Stimulated activated CD8-positive, alpha-beta memory T cell treated with anti-CD3 and anti-CD28 coated beads, Interleukin-12 subunit alpha, Interleukin-12 subunit beta, amount 100 ng/mL, for 24 hours (primary cell): ENCODE data around the gene LZTR1.
"Not testable (repeated sequence)": the region's sequence is repeated elsewhere in the genome, so short reads cannot be mapped to it uniquely, and the experiment has no call there.

Experiments used
- DNase-seq: peaks from one replicate; pipeline ENCODE4 v3.0.0-alpha.2; 2020; ENCODE audit errors: extremely low read depth

LZTR1 gene

DNA sequence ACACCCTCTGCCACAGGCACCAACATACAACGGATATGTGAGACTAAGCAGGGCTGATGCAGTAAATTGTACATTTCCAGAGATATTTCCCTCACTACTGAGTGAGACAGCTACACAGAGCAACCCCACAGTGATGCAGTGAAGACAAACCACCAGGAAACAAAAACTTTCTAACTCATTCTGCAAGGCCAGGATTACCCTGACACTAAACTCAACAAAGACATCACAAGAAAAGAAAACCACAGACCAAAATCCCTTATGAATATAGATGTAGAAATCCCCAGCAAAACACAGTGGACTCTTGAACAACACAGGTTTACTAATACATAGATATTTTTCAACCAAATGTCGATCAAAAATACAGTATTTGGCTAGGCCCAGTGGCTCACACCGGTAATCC is 51.8 kb downstream of the LZTR1 start:
- DNase-seq = no peak

DNA sequence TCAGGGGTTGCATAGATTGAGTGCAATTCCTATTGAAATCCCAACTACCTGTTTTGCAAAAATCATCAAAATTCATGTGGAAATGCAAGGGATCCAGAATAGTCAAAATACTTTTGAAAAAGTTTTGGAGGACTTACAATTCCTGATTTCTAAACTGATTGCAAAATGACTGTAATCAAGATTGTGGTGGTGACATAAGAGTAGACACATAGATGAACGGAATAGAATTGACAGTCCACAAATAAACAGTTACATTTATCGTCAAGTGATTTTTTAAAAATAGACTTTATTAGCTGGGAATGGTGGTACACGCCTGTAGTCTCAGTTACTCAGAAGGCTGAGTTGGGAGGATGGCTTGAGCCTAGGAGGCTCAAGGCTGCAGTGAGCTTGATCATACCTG is 52.9 kb downstream of the LZTR1 start:
- no peak for DNase-seq

DNA sequence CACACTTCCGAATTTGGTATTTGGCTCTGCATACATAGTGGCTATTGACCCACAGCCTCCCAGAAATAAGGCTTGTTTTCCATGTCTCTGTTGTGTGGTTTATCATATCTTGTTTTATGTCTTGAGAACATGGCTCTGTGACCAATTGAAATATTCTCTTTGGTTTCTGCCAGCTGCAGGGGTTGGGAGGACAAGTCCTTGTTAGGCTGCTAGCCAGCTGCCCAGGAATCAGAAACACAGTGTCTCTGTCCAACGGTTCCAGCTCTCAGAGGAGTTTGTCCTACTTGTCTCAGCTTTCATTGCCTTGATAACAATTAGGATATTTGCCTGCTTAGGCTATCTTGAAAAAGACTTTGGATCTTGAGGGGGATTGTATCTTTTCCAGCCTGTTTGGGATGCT is 56.3 kb downstream of the LZTR1 start:
- DNase-seq = no peak

DNA sequence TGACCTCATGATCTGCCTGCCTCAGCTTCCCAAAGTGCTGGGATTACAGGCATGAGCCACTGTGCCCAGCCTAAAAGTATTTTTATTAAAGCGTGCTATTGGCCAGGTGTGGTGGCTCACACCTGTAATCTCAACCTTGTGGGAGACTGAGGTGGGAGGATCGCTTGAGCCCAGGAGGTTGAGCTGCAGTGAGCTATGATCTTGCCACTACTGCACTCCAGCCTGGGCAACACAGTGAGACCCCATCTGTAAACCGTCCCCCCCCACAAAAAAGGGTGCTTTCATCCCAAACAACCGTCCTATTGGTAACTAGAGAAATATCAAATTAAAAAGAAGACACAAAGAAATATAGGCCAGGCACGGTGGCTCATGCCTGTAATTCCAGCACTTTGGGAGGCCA is 57.1 kb downstream of the LZTR1 start:
- DNase-seq = not testable (repeated sequence)

DNA sequence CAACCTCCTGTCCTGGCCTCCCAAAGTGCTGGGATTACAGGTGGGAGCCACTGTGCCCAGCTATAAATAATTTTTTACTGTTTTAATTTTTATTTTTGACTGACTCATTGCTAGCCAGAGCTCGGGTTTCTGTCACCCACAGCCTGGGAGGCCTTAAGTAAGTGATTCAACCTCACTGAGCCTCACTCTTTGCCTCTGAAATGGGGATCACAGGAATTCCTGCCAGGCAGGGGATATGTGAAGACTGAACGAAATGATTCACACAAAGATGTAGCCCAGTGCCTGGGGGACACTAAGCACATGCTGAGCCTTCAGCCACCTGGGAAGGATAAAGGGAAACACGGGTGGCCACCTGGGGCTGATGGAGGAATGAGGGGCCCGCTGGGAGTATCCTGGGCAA is 59.8 kb downstream of the LZTR1 start:
- DNase-seq = no peak

DNA sequence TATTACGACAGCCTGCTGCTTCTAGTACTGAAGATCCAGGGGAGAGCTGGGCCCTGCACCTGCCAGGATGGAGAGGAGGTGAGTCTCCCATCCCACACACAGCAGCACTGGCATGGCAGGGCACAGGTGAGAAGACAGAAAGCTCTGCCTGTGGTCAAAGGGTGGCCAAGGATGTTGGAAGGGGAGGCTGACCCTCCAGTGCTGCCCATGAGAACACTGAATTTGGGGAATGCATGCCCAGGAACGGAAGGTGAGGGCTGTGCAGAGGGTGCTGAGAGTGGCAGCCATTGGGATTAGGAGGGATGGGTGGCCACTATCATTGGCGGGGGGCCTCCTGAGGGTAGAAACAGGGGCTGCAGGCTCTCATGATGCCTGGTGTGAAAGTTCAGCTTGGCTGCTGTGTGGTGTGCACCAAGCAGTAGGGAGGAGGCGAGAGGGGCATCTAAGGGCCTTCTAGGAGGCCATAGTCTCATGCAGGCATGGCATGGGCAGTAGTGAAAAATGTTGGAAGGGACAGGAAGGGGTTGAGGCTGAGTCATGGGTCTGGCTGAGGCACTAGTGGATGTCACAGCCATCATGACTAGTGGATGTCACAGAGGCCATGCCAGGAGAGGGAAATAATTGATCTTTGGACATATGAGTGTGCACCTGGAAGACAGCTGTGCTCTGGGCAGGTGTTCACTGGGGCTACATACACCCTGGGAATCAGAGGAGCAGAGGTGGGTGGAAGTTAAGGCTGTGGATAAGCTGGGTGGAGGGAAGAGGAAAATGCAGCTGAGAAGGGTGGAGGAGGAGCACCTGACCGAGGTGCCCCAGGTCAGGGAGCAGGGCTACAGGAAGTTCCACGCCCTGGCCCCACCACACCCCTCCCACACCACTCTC is 61.1 kb downstream of the LZTR1 start:
- DNase-seq = no peak

DNA sequence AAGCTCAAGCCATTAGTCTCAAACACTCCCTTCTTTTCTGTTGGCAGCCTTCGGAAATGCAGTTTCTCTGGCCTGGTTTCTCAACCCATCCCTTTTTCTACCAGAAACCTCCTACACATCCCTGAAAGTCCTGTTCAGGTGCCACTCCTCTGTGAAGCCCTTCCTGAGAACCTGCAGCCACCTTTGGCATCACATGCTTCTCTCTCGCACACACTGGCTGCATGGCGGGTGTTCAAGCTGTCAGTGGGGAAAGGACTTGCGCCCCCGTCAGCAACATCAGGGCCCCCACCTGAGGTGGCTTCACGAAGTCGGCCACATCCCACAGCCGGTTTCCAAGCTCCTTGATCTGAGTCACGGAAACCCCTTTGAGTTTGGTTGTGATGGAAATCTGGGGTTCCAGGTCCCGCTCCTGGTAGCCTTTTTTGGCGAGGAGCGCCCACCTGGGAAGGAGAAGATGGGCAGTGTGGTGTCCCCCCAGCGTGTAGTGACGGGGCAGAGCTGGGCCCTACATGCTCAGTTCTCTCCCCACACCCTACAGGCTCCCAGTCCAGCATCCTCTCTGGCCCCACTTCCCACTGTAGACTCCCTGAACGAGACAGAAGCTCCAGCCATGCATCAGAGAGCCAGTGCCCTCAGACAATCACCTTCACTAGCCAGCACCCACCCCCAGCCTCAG is 61.9 kb downstream of the LZTR1 start:
- no peak for DNase-seq

DNA sequence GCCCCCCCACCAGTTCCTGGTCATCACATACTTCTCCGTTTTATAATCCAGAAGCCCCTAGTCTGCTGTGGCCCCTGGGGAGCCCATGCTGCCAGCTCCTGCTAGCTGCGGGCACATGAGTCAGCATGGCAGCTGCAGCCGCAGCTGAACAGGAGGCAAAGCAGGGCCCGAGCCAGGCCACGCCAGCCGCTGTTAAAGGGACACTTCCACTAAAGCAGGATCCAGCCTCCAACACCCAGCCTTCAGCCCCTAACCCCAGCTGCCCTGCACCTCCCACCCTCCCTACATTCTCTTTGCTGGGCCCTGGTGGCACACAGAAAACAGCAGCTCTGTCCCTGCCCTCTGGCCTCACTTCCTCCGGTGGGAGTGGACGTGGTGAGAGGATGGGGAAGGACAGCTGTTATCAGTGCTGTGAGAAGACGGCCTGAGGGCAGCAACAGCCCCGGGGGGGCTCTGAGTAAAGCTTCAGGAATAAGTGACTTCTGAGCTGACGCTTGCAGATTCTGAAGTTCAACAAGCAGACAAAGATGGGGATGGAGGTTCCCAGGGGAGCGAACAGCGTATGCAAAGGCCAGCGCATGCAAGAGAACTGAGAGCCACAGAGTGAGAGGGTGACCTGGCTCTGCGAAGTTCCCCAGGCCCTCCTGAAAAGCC is 63.0 kb downstream of the LZTR1 start:
- DNase-seq = no peak

DNA sequence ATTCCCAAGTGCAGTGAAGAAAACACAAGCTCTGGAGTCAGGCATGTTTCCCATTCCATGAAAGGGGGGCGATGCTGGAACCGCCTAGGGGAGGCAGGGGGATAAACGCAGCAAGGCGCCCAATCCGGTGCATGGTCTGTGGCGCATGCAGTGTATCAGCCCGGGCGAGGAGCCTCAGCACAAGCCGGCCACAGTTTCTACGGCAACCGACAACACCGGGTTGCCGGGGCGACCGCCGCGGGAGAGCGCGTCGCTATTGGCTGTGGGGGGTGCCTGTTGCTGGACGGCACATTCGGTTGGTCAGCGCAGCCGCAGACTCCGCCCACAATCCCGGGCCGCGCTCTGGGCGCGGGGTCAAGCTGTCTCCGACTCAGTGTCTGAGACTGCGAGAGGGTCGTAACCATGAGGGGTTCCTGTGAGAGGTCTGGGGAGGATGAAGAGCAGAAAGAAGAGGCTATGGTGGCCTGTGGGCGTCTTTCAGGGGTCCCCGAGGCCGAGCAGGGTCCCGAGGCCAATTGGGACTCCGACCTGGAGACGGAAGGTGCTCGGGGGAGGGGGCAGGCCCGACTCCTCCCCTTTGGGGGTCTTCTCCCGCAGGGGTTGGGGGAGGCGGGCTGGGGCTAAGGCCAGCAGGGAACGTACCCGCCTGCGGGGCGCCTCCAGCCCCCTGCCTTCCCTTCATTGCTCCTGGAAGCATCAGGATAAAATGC is 63.6 kb downstream of the LZTR1 start, which contains the start of gene LRRC74B:
Gene LRRC74B (plus strand): TSS at position 362 of the 710 bp plus-strand sequence. CDS start 41 bp downstream, at position 403.
- DNase-seq = peak; percentile 52

DNA sequence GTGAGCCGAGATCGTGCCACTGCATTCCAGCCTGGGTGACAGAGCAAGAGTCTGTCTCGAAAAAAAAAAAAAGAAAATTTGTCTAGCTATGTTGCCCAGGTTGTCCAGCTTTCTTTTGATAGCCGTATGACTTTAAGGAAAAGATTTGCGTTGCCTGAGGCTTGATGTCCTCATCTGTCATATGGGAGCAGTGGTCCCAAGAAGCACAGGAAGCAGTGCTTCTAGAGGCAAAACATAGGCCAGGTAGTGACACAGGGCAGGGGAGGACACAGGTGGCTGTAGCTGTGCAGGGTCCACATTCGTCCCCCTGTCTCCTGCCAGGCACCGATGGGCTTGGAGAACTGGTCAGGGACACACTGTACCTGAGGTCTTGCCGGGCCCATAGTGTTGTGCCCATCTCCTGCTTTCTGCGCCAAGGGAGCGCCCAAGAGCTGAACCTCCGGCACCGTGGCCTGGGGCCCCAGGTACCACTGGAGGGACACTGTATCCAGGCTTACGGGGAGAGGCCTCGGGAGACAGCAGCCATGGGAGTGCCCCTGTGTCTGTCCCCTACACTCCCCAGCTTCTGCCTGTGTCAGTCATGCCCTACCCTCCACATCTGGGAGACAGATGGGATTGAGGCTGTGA is 65.1 kb downstream of the LZTR1 start:
- DNase-seq = no peak

DNA sequence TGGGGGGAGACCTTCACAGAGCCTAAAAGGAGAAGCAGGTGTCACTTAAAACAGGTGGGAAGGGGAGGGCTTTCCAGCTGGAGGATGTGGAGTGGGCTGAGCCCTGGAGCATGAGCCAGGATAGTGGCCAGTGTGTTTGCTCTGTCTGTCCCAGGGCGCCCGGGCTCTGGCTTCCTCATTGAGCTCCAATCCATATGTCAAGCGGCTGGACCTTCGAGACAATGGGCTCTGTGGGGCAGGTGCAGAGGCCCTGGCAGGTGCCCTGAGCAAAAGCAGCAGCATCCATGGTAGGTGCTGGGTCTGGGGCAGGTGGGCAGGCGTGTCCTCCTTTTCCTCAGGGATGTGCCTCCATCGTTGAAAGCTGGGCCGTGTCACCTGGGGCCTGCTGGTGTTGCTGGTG is 65.6 kb downstream of the LZTR1 start:
- no peak for DNase-seq

DNA sequence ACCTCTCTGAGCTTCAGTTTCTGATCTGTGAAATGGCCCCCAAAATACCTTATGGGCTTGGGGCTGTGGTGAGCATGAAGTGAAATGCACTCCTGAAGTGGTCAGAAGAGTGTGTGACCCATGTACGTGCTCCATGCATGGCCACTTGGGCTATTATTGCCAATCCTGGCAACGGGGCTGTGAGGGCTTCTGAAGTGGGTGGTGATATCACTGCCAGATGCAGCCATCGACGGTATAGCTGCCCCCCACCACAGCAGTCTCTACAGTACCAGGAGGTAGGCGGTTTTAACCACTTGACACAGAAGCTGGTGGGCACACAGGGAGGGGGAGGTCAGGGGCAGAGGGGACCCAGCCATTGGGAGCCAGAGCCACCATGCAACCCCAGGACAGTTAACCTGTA is 66.4 kb downstream of the LZTR1 start:
- DNase-seq = not testable (repeated sequence)
